Right hindlimb (tissue), 1 donor: ENCODE measurements around the gene MIER3.
"Not testable (repeated sequence)": the region's sequence is repeated elsewhere in the genome, so short reads cannot be mapped to it uniquely, and the experiment has no call there.

Experiments used
- DNase-seq: peaks from one replicate; pipeline ENCODE4 v3.0.0-alpha.2; 2018

The MIER3 gene, protein sequence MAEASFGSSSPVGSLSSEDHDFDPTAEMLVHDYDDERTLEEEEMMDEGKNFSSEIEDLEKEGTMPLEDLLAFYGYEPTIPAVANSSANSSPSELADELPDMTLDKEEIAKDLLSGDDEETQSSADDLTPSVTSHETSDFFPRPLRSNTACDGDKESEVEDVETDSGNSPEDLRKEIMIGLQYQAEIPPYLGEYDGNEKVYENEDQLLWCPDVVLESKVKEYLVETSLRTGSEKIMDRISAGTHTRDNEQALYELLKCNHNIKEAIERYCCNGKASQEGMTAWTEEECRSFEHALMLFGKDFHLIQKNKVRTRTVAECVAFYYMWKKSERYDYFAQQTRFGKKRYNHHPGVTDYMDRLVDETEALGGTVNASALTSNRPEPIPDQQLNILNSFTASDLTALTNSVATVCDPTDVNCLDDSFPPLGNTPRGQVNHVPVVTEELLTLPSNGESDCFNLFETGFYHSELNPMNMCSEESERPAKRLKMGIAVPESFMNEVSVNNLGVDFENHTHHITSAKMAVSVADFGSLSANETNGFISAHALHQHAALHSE

DNA sequence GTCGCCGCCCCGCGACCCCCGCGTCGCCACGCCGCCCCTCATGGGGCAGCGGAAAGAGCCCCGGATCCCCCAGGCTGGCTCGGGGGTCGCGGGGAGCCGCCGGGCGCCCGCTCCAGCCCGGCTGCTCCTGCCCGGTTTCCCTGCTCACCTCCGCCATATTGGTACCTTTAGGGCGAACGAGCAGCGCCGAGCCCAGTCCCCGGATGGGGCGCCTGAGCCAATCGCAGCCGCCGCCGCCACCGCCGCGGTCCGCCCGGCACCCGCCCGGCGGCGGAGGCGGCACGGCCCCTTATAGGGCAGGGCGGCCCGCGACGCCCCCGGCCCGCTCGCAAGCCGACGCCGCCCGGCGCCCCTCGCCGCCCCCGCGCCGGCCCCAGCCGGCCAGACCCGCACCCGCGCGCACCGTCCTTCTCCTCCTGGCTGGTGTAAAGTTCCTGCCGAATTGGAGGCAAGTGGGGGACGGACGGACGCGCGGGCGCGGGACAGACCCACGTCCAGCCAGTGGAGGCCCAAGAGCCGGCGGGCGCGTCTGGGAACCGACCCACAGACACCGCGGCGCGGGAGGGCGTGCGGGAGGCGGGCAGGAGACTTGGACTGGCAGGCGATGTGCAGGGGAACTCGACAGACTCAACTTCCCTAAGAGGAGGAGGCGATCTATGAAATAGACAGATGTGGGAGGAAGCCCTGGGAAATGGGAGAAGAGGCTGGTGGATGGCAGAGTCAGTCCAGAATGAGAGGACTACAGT, at the start of gene MIER3:
TSS of gene MIER3 (minus strand) at position 178 of the 746 bp plus-strand sequence. CDS start at position 157, 21 bp downstream.
- peak; percentile 90 for DNase-seq

GRCh38 chr5:56995596-56995995, 43.7 kb upstream of the MIER3 start:
- DNase-seq: no peak

DNA sequence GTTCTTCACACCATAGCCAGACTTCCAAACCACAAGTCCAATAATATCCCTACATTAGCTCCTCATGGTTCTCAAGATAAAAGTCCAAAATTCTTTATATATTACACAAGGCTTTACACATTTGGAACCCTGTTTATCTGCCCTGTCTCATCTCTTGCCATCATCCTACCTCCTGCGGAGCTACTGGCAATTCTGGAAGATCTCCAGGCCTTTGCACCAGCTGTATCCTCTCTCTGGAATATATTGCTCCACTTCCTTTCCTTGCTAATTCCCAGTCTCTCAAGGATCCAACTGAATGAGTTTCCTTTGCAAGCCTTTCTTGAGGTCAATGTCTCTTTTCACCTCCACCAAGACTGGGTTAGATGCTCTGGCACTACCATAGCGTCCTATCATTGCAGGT, 41.3 kb upstream of the MIER3 start:
- no peak for DNase-seq

GRCh38 chr5:56989676-56990075, 37.8 kb upstream of the MIER3 start:
- DNase-seq: no peak

DNA sequence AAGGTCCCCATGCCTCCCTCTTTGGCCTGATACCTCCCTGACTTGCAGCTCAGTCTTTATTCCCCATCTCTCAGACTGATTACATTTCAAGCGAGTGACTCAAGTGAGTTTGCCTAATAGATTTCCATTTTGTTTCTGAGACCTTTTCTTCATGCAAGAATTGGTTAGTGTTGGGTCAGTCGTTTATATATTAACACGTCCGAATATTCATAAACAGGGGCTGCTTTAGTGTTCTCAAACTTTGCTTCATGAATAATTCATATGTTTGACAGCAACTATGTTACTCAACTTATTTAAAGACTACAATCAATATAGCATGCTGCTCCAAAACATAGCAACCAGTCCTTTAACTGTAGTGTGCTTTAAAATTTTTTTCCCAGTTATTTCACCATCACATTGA, 36.6 kb upstream of the MIER3 start:
- DNase-seq: no peak

GRCh38 chr5:56987171-56987570, 35.2 kb upstream of the MIER3 start:
- no peak for DNase-seq

DNA sequence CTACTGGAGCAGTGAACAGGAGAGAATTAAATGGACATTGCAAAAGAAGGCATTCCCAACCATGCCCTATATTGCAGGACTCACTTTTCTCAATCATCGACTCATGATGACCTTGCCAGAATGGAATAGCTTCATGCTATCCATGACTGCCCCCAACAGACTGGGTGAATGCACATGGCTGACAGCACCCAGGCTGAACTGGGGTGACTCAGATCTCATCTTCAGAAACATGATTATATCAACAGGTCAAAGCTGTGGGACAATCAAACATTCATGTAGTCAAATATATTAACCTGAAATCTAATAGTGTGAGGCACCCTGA, 34.7 kb upstream of the MIER3 start:
- no peak for DNase-seq

DNA sequence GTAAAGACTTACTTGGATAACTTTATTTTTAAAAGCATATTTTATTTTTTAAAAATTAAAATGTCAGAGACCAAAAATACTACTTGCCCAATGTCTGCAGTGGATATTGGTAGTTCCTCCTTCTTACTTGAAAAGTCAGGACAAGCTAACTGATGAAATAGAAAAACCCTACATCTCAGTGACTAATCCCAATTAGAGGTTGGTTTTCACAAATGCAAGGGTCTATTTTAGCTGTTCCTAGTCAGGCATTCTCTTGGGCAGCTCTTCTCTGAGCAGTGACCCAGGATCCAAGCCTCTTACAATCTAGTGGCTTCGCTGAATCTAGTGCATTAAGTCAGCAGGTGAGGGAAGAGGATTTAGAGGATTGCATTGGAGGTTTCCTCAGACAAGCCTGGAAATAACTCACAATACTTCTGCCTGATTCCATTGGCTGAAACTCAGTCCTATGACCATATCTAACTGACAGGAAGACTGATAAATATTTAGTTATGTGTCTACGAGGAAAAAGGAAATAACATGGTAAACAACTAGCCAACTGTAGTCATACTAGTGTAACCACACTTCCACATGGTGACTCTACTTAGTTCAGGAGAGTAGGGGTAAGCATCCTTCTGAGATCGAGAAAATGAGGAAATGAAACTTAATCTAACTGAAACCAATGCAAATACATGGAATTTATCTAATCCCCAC, 34.2 kb upstream of the MIER3 start:
- no peak for DNase-seq

DNA sequence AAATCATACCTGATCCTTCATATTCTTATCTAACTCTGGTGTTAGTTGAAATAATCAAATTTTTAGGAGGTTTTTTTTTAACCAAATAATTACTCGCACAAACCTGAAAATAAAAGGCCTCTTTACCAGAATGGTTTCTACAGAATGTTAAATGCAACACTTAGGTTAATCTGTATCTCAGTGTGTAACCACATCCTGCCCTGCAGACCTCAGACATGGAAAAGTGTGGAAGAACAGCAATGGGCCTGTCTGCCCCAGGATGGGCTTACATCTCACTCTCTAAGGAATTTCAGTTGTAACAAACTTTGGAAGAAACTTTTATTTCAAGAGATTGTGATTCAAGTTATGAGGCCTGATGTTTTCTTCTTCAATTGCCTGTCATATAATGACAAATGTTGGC, 32.5 kb upstream of the MIER3 start:
- no peak for DNase-seq

GRCh38 chr5:56983593-56984361, 31.9 kb upstream of the MIER3 start:
- no peak for DNase-seq

DNA sequence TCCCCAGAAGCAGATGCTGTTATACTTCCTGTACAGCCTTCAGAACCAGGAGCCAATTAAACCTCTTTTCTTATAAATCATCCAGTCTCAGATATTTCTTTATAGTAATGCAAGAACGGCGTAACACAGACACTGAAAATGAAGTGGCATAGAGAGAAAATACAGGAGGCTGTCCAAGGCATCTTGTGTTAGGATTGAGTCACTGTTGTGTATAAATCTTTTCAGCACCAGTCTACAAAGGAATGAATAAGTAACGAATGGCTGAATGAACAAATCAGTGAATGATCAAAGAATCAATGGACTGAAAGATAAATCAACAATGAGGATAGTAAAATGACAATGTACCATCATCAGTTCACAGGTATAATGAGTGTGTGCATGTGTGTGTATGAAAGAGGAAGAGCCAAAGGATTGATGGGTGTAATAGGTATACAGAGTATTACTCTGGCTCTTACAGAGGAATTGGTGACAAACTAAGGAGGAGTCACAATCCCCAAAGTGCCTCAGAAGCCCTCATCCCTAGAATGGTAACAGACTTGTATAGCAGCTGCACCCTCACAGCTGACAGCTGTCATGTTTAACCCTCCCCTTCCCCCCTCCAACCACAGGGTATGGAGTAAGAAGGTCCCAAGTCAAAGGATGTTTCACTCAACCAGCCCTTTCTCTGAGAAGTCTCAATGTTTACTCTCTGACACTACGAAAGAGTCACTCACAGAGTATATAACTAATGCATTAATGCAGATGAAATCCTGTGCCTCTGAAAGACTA, 29.8 kb upstream of the MIER3 start:
- no peak for DNase-seq

- no peak for DNase-seq
These were observed 28.0 kb upstream of the MIER3 start for GRCh38 chr5:56979968-56980367.

DNA sequence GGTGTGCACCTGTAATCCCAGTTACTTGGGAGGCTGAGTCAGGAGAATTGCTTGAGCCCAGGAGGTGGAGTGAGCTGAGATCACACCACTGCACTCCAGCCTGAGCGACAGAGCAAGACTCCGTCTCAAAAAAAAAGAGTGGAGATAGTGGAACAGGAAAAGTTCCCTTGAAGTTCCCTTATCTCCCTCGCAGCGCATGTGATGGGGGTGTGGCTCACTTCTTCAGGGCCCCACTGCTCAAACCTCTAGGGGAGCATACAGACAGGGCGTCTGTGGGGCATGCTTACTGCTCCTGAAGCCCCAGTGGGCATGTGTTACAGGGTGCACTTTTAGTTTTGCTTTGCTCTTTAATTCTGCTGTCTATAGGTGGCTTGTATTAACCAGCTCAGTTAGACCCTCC, 27.6 kb upstream of the MIER3 start:
- not testable (repeated sequence) for DNase-seq

DNA sequence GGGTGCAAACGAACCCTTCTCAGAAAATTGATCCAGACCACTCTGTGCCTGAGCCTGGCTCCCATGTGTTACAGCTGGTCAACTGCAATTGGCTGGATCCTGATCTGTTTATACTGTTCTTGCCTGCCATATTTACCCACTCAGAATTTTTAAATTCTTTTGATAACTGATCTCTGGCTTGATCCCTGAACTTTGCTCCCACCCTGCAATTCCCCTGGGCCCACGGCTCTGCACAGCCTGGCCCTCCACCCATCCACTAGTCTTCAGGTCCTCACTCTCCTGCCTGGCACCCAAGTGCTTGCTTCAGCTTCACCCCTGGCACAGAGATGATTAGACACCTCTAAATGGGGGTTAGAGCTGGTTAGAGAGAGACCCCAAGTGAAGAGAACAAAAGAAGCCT, 25.9 kb upstream of the MIER3 start:
- DNase-seq: no peak

DNA sequence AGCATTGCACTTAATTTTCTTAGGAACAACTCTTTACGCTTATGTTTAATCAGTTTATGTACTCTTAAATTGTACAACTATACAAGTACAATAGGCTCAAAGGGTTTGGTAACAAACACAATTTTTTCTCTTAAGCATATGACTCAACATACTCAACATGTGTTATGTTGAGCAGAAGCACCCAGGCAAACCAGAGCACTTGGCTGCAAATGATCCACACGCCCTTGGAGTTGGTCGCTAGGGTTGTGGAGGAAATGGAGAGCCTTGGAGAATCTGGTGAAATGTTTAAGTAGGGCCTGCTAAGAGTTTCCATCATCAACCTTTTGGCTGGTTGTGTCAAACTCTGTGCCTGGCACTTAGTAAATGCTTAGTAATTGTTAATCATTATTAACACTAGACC, 25.1 kb upstream of the MIER3 start:
- no peak for DNase-seq

DNA sequence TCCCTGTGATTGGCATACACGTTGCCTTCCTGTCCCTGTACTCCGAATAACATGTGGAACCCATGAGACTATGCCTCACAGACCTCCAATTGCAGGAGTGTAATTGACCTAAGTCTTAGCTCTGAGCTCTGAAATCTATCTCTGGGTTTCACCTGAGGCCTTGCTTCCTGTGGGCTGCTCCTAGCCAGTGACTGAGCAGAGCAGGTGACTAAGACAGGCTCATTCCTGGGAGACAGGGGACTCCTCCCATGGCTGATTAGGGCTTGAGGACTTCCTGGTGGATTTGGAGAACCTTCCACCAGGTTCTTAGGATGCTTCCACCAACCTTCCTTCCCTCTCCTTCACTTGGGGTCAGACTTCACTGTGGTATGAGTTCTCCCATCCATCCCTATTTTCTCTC, 22.3 kb upstream of the MIER3 start:
- no peak for DNase-seq

GRCh38 chr5:56973473-56973872, 21.6 kb upstream of the MIER3 start:
- DNase-seq: no peak

DNA sequence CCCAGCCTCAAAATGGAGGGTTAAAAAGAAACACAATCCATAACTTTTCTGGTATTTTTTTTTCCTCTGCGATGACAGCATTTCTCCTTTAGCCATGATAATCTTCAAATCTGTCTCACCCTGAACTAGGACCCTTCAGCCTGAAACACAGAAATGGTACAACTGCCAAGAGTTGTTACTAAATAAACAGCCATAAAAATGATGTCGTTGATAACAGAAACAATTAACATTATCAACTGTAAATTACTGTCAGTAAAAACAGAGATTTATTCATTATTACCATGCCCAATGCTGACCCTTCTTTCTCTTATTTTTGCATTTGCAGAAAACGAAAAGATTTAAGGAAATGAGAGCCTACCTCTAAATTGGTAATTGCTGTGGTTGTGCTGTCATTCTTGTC, 19.4 kb upstream of the MIER3 start:
- no peak for DNase-seq

GRCh38 chr5:56964173-56964572, 12.2 kb upstream of the MIER3 start:
- no peak for DNase-seq

DNA sequence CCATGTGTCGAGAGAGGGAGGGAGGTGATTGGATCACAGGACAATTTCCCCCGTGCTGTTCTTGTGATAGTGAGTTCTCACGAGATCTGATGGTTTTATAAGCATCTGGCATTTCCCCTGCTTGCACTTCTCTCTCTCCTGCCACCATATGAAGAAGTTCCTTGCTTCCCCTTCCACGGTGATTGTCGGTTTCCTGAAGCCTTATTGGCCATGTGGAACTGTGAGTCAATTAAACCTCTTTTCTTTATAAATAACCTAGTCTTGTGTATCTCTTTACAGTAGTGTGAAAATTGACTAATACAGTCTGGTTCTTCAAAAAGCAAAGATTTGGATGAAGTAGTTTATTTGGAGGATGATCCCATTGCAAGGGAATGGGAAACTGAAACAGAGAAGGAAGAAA, 11.3 kb upstream of the MIER3 start:
- no peak for DNase-seq

DNA sequence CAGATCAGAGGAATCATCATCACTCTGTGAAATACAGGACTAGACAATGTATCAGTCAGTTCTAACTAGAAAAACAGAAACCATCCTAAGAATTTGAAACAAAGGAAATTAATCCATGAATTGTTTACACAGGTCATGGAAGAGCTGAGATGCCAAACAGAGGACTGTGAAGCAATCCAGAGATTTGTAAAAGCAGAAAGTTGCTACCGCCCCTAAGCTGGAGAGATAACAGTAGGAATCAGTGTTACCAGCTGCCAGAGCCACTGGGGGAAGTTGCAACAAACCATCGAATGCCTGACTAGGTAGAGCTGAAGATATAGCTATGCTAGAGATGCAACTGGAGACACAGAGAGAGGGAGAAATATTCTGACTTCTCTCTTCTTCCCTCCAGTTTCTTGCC, 10.4 kb upstream of the MIER3 start:
- DNase-seq: no peak

DNA sequence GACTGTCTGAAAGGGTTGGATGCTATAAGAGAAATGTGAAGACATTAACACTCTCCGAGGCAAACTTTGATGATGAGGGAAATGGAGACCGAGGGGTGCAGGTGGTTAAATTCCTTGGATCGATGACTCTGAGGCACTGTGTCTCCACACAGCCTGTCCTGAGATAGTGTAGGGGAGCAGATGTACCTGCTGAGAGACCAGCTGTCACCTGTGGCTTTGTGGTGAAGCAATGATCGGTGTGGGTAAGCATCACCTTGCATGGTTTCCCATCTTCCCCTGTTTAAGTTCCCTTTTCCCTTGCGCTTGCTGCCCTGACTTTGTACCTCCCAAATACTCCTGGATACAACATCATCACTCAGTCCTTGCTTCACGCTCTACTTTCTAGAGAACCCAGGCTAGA, 9.8 kb upstream of the MIER3 start:
- no peak for DNase-seq
